Effector memory CD4-positive, alpha-beta T cell (primary cell): Measurements from ENCODE around the gene PRRC1.

Source experiments
- DNase-seq, 3 donors: peaks; one replicate each; pipeline ENCODE4 v3.0.0-alpha.2; 2020
- H3K27ac ChIP-seq: 2 replicates; pipeline ENCODE4 v1.7.0; 2013; ENCODE audit warnings: mild to moderate bottlenecking, low read length, moderate library complexity; ENCODE audit not compliant: insufficient read depth, poor library complexity, severe bottlenecking
- H3K27me3 ChIP-seq: replicated peaks from 2 replicates; pipeline ENCODE4 v1.7.0; 2013; ENCODE audit warnings: mild to moderate bottlenecking, low read length; ENCODE audit not compliant: insufficient read depth, control insufficient read depth, poor library complexity, severe bottlenecking
- H3K36me3 ChIP-seq: 2 replicates; pipeline ENCODE4 v1.7.0; 2013; ENCODE audit warnings: mild to moderate bottlenecking, low read length, moderate library complexity; ENCODE audit not compliant: control insufficient read depth, insufficient read depth
- H3K4me1 ChIP-seq: 2 replicates; pipeline ENCODE4 v1.7.0; 2013; ENCODE audit warnings: low read length, mild to moderate bottlenecking; ENCODE audit not compliant: control insufficient read depth, insufficient read depth, poor library complexity, severe bottlenecking
- H3K4me3 ChIP-seq: 2 replicates; pipeline ENCODE4 v1.7.0; 2013; ENCODE audit warnings: low read length, low read depth, mild to moderate bottlenecking; ENCODE audit not compliant: insufficient read depth, poor library complexity, severe bottlenecking
- H3K9me3 ChIP-seq: 2 replicates; pipeline ENCODE4 v1.7.0; 2013; ENCODE audit warnings: mild to moderate bottlenecking, low read length, moderate library complexity; ENCODE audit not compliant: control insufficient read depth
- total RNA-seq, 3 donors: gene quantifications; one replicate each; lab custom pipeline; 2026; lab: John Stamatoyannopoulos, UW

The PRRC1 gene
- total RNA-seq, result 33.4 to 50.1 (median 42.0) reads per million in 3 donors

GRCh38 chr5:127517480-127518318 is at the start of gene PRRC1:
Gene PRRC1, plus strand, starts transcription at chr5:127517640. Its CDS starts 5,840 bp downstream, at chr5:127523480.
- Histone ChIP-seq H3K36me3 (no peaks in the 10 kb centered on the region), H3K27me3 (no peaks in the 10 kb centered on the region), H3K27ac (peak within 1 kb of the TSS; percentile 74), H3K4me3 (peak within 1 kb of the TSS; percentile 97), H3K9me3 (no peaks in the 10 kb centered on the region), H3K4me1 (peaks cover 5% of the 10 kb centered on the region)
- peak; percentile 61 to 68 (median 67) for DNase-seq

DNA sequence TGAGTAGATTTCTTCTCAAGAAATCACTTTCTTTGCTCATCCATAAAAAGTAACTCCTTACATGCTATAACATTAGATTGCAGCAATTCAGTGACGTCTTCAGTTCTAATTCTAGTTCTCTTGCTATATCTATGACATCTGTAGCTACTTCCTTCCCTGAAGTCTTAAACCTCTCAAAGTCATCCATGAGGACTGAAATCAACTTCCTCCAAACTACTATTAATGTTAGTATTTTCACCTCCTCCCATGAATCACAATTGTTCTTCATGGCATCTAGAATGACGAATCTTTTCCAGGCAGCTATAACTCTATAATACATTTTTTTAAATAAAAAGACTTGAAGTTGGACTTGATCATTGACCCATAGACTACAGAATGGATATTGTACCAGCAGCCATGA is 46.2 kb upstream of the PRRC1 start:
- no peak for DNase-seq
- Histone ChIP-seq H3K4me1 (no peaks in the 10 kb centered on the region), H3K27ac (no peak overlapping the region)

GRCh38 chr5:127472700-127473099 is 44.7 kb upstream of the PRRC1 start:
- H3K4me1 ChIP-seq, result no peaks in the 10 kb centered on the region
- DNase-seq, result no peak
- no peak overlapping the region for H3K27ac ChIP-seq
- no peaks in the 10 kb centered on the region for H3K27me3 ChIP-seq
- no peaks in the 10 kb centered on the region for H3K9me3 ChIP-seq
- no peak overlapping the region for H3K4me3 ChIP-seq
- H3K36me3 ChIP-seq, result no peaks in the 10 kb centered on the region

More for the DNA sequence above, 46.2 kb upstream of the PRRC1 start:
- H3K27me3 ChIP-seq, result no peaks in the 10 kb centered on the region
- H3K9me3 ChIP-seq, result no peaks in the 10 kb centered on the region
- H3K4me3 ChIP-seq, result no peak overlapping the region
- no peaks in the 10 kb centered on the region for H3K36me3 ChIP-seq

GRCh38 chr5:127486471-127486870 is 31.0 kb upstream of the PRRC1 start:
- no peaks in the 10 kb centered on the region for H3K4me1 ChIP-seq
- no peak for DNase-seq
- no peaks in the 10 kb centered on the region for H3K9me3 ChIP-seq
- H3K36me3 ChIP-seq, result no peaks in the 10 kb centered on the region
- H3K4me3 ChIP-seq, result no peak overlapping the region
- no peak overlapping the region for H3K27ac ChIP-seq
- no peaks in the 10 kb centered on the region for H3K27me3 ChIP-seq

- DNase-seq, result no peak
- no peaks in the 10 kb centered on the region for H3K27me3 ChIP-seq
- H3K9me3 ChIP-seq, result no peaks in the 10 kb centered on the region
Measured at GRCh38 chr5:127492854-127493738, 24.3 kb upstream of the PRRC1 start.

GRCh38 chr5:127498548-127498947 is 18.9 kb upstream of the PRRC1 start:
- H3K27ac ChIP-seq, result no peak overlapping the region
- H3K27me3 ChIP-seq, result no peaks in the 10 kb centered on the region
- no peaks in the 10 kb centered on the region for H3K9me3 ChIP-seq
- no peaks in the 10 kb centered on the region for H3K36me3 ChIP-seq
- DNase-seq, result no peak
- no peak overlapping the region for H3K4me3 ChIP-seq
- no peaks in the 10 kb centered on the region for H3K4me1 ChIP-seq

More at GRCh38 chr5:127492854-127493738, 24.3 kb upstream of the PRRC1 start:
- no peaks in the 10 kb centered on the region for H3K36me3 ChIP-seq
- H3K4me3 ChIP-seq, result no peak overlapping the region
- no peak overlapping the region for H3K27ac ChIP-seq
- H3K4me1 ChIP-seq, result no peaks in the 10 kb centered on the region

DNA sequence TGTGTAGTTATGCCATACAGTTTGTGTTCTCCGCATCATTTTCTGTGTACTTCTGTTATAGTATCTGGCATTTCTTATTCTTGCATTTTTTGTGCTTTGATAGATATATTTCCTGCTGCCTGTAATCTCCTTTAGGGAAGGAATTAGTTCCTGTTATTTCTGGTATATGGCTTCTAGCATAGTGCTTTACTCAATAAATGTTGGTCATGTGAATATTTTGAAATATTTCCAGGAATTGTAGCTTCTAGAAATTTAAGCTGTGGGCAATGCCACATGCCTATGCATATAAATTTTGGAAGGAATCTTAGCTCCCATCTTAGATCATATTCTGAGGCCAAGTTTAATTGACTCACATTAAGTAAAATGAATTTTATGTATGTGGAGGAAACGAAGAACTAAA is 11.5 kb upstream of the PRRC1 start:
- H3K4me1 ChIP-seq, result no peaks in the 10 kb centered on the region
- no peaks in the 10 kb centered on the region for H3K27me3 ChIP-seq
- no peak overlapping the region for H3K4me3 ChIP-seq
- no peaks in the 10 kb centered on the region for H3K9me3 ChIP-seq
- no peaks in the 10 kb centered on the region for H3K36me3 ChIP-seq
- DNase-seq, result no peak
- H3K27ac ChIP-seq, result no peak overlapping the region

DNA sequence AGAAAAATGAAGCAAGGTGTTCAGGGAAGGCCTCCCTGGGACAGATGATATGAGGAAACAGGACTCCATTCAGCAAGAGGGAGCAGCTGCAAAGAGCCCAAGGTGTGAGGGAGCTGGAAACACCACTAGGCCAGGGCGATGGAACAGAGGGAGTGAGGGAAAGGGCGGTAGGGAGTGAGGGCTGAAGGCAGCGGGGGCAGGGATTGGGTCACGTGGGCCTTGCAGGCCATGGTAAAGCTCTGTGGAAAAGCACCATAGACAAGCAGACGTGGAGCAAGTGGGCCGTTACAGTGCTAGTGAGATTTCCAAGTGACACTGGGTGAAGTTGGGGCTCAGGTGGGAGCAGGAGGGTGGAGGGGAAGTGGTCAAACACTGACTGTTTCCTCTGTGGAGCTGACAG is 10.8 kb upstream of the PRRC1 start:
- Histone ChIP-seq H3K9me3 (no peaks in the 10 kb centered on the region), H3K36me3 (no peaks in the 10 kb centered on the region), H3K27me3 (no peaks in the 10 kb centered on the region), H3K27ac (no peak overlapping the region), H3K4me1 (no peaks in the 10 kb centered on the region), H3K4me3 (no peak overlapping the region)
- DNase-seq, result no peak

- Histone ChIP-seq H3K27me3 (no peaks in the 10 kb centered on the region), H3K27ac (no peak overlapping the region), H3K4me1 (no peaks in the 10 kb centered on the region), H3K36me3 (no peaks in the 10 kb centered on the region), H3K4me3 (no peak overlapping the region), H3K9me3 (no peaks in the 10 kb centered on the region)
- no peak for DNase-seq
Measured at GRCh38 chr5:127508644-127509373, 8.6 kb upstream of the PRRC1 start.
